T-cell (primary cell): ENCODE results near the gene SMC1B. TPM values are rescaled to one million over a fixed set of nuclear protein-coding genes. Genes with fewer than 3 reads are reported as not detected.

ENCODE experiments used
- ATAC-seq, 4 experiments: fragments of 200-7000 bp in 3 of 4; fragments of 150-1000 bp in 1 of 4; cut with Tn5 transposase; replicated peaks in 1 of 4; 1 replicate in 3 of 4; 2 replicates in 1 of 4; pipeline ENCODE4 v1.10.0; 2021; ENCODE audit warnings: moderate library complexity in 3 of 4, mild to moderate bottlenecking in 2 of 4, moderate number of reproducible peaks in 1 of 4
- CTCF ChIA-PET, 2 donors: fragments of 300-600 bp; sonication (Branson Sonifier 250); formaldehyde crosslinking; loops; one replicate each; lab custom pipeline; 2022; ENCODE audit warnings: antibody characterized with exemption in 2 of 2; lab: Charles Lee
- POLR2A ChIA-PET, 2 donors: fragments of 300-600 bp; sonication (Branson Sonifier 250); formaldehyde crosslinking; loops; one replicate each; lab custom pipeline; 2022; ENCODE audit warnings: antibody characterized with exemption in 2 of 2; lab: Charles Lee
- DNase-seq, 35 experiments: peaks; one replicate each; pipeline versions ENCODE4 v3.0.0 to v3.0.0-alpha.2; 2013 to 2023
- H3K27ac ChIP-seq: one replicate; pipeline ENCODE4 v1.5.1; 2013; ENCODE audit warnings: low read length
- H3K27me3 ChIP-seq, 2 experiments: replicated peaks in 1 of 2; 1 replicate in 1 of 2; 2 replicates in 1 of 2; pipeline versions ENCODE4 v1.6.1 to v1.7.0; 2013; ENCODE audit warnings: low read length in 1 of 2, mixed read lengths in 1 of 2; ENCODE audit not compliant: control insufficient read depth in 2 of 2, insufficient read depth in 2 of 2; ENCODE audit errors: extremely low read depth in 1 of 2
- H3K36me3 ChIP-seq, 2 donors: 1 replicate in 1 of 2; 2 replicates in 1 of 2; pipeline versions ENCODE4 v1.6.1 to v1.7.0; 2013; ENCODE audit warnings: low read length in 1 of 2; ENCODE audit not compliant: control insufficient read depth in 2 of 2, insufficient read depth in 1 of 2; ENCODE audit errors: extremely low read depth in 1 of 2
- H3K4me1 ChIP-seq, 2 experiments: 1 replicate in 1 of 2; 2 replicates in 1 of 2; pipeline versions ENCODE4 v1.6.1 to v1.7.0; 2013; ENCODE audit warnings: low read length in 2 of 2, mixed read lengths in 1 of 2; ENCODE audit not compliant: insufficient read depth in 2 of 2, control insufficient read depth in 1 of 2; ENCODE audit errors: extremely low read depth in 1 of 2
- H3K4me3 ChIP-seq, 2 donors: 1 replicate in 1 of 2; 2 replicates in 1 of 2; pipeline versions ENCODE4 v1.5.1 to v1.7.0; 2013; ENCODE audit warnings: mild to moderate bottlenecking in 2 of 2, low read length in 1 of 2, moderate library complexity in 1 of 2; ENCODE audit not compliant: control insufficient read depth in 1 of 2; ENCODE audit errors: extremely low read depth in 1 of 2
- H3K9me3 ChIP-seq: 2 replicates; pipeline ENCODE4 v1.7.0; 2013
- H3K27ac Mint-ChIP-seq, 2 donors: one replicate each; pipeline ENCODE4 v1.8.0; 2020 to 2021; ENCODE audit warnings: mild to moderate bottlenecking in 2 of 2, mixed read lengths in 2 of 2
- H3K27me3 Mint-ChIP-seq, 2 donors: one replicate each; pipeline ENCODE4 v1.8.0; 2021 to 2022; ENCODE audit warnings: mixed read lengths in 2 of 2
- H3K36me3 Mint-ChIP-seq: one replicate; pipeline ENCODE4 v1.8.0; 2021; ENCODE audit warnings: mixed read lengths
- H3K4me1 Mint-ChIP-seq, 3 donors: one replicate each; pipeline ENCODE4 v1.8.0; 2020 to 2022; ENCODE audit warnings: mixed read lengths in 3 of 3, mild to moderate bottlenecking in 1 of 3
- H3K4me3 Mint-ChIP-seq, 3 donors: one replicate each; pipeline ENCODE4 v1.8.0; 2020 to 2022; ENCODE audit warnings: mild to moderate bottlenecking in 3 of 3, mixed read lengths in 3 of 3, moderate library complexity in 3 of 3
- H3K9me3 Mint-ChIP-seq, 3 donors: one replicate each; pipeline ENCODE4 v1.8.0; 2020 to 2022; ENCODE audit warnings: mixed read lengths in 3 of 3
- WGBS: methylation state at CpG from one replicate; pipeline ENCODE4 v1.1.5; 2013; ENCODE audit warnings: missing lambda C conversion rate; ENCODE audit not compliant: insufficient coverage; 5-methylcytosine and 5-hydroxymethylcytosine counted together
- total RNA-seq, 35 experiments: library from RNA in 6 of 35; stranded (reverse) in 6 of 35; fragments of 120-200 nt in 1 of 35; gene quantifications; one replicate each; pipeline versions ENCODE4 v1.2.1 to v1.2.4 and lab custom pipeline; 2013 to 2026

The SMC1B gene
- total RNA-seq, 5 donors from 2014 or later (not counting 1 experiment from before 2014, with no cell fraction given): 0.06 to 0.12 (median 0.06) TPM; not detected in 2

- WGBS: 96% methylated on average over 8 of the region's 19 CpGs
- Mint-ChIP-seq H3K27me3 (no peaks in the 10 kb centered on the region), H3K27ac (peak overlapping the region; percentile 98 to 99), H3K4me1 (peaks cover 89 to 97% (median 94%) of the 10 kb centered on the region in 3 donors), H3K9me3 (no peaks in the 10 kb centered on the region), H3K36me3 (peaks cover 18% of the 10 kb centered on the region), H3K4me3 (peak overlapping the region; percentile 78 to 84 (median 80))
- Histone ChIP-seq H3K9me3 (no peaks in the 10 kb centered on the region), H3K27ac (peak overlapping the region; percentile 98), H3K4me3 (peak overlapping the region in 1 of 2 donors; percentile 40), H3K36me3 (peaks cover 0 to 6% of the 10 kb centered on the region in 2 donors), H3K27me3 (no peaks in the 10 kb centered on the region), H3K4me1 (peaks cover 16 to 69% of the 10 kb centered on the region in 2 experiments)
- ChIA-PET CTCF (no interaction called here), POLR2A (interaction anchor here (0.6 to 1.8 kb wide), 4 partner anchors 16 to 84 kb away, joined by 3 to 4 read pairs (median 3); partner anchors contain the start of gene UPK3A (in 1 of the 2))
- peak in 2 of 4 experiments; percentile 3 to 28 for ATAC-seq
- peak in 32 of 35 experiments; percentile 32 to 73 (median 58) for DNase-seq
Measured at GRCh38 chr22:45317551-45318167, 95.7 kb downstream of the SMC1B start.

DNA sequence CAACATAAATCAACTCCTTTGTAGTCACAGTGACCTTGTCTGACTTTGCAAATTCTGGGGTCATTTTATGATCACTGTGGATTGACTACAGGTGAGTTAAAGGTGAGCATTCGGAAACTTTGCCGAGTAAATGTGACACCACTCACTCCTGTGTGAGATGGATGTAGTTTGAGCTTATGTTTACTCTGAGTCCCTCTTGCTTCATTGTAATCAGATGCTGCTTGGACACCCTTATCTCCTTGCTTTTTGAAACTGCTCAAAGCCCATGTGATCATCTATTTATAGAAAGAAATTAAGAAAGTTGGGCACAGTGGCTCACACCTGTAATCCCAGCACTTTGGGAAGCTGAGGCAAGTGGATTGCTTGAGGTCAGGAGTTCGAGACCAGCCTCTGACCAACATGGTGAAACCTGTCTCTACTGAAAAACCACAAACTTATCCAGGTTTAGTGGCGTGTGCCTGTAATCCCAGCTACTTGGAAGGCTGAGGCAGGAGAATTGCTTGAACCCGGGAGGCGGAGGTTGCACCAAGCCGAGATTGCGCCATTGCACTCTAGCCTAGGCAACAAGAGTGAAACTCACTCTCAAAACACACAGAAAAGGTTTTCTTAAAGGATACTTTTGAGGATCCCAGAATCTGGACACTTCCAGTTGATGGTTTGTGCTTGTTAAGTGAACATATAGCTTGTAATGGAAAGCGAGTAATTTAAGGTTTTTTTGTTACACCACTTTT lies 96.4 kb downstream of the SMC1B start:
- Histone ChIP-seq H3K4me3 (no peak overlapping the region), H3K9me3 (no peaks in the 10 kb centered on the region), H3K27me3 (no peaks in the 10 kb centered on the region), H3K4me1 (peaks cover 16 to 72% of the 10 kb centered on the region in 2 experiments), H3K36me3 (no peaks in the 10 kb centered on the region), H3K27ac (peak overlapping the region; percentile 98)
- ChIA-PET POLR2A (interaction anchor here in 1 of 2 donors (0.6 to 1.8 kb wide), 2 partner anchors 18 to 32 kb away, joined by 3 to 4 read pairs; partner anchors contain the start of gene UPK3A), CTCF (no interaction called here)
- Mint-ChIP-seq H3K9me3 (no peaks in the 10 kb centered on the region), H3K27ac (peak overlapping the region; percentile 98 to 99), H3K36me3 (peaks cover 16% of the 10 kb centered on the region), H3K27me3 (no peaks in the 10 kb centered on the region), H3K4me1 (peaks cover 89 to 97% (median 95%) of the 10 kb centered on the region in 3 donors), H3K4me3 (peak overlapping the region in 1 of 3 donors; percentile 8)
- ATAC-seq: no peak
- WGBS: no CpG with 5 or more reads among the region's 9 CpGs
- no peak for DNase-seq

DNA sequence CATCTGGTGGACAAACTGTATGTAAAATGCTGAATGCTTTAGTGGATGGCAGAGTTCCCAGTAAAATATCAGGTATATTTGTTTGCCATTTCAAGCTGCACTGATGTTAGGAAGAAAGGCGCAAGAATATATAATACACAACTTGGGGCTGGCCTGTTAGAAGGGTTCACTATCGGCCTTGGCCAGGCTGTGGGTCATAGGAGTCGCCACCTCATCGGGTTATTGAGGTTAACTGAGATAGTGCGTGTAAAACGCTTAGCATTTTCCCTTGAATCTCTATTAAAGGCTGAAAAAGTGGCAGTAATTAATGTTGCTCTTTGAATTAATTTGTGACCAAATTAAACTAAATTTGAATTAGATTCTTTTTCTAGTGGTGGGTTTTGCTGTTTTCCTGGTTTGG lies 98.6 kb downstream of the SMC1B start:
- ATAC-seq (no peak), DNase-seq (no peak)
- Mint-ChIP-seq H3K36me3 (peaks cover 13% of the 10 kb centered on the region), H3K27ac (peak overlapping the region; percentile 98 to 99), H3K27me3 (no peaks in the 10 kb centered on the region), H3K4me3 (peak overlapping the region in 1 of 3 donors; percentile 12), H3K4me1 (peaks cover 84 to 92% (median 89%) of the 10 kb centered on the region in 3 donors), H3K9me3 (no peaks in the 10 kb centered on the region)
- peaks cover 15 to 69% of the 10 kb centered on the region in 2 experiments for H3K4me1 ChIP-seq
- WGBS: 100% methylated on average over 1 of the region's 6 CpGs
- H3K27ac ChIP-seq: no peak overlapping the region
- H3K36me3 ChIP-seq: no peaks in the 10 kb centered on the region
- CTCF ChIA-PET: no interaction called here
- H3K27me3 ChIP-seq: no peaks in the 10 kb centered on the region
- no peak overlapping the region for H3K4me3 ChIP-seq
- POLR2A ChIA-PET: interaction anchor here in 1 of 2 donors (0.7 kb wide), 1 partner anchor 11 kb away, joined by 3 read pairs; no protein-coding TSS in a partner anchor
- H3K9me3 ChIP-seq: no peaks in the 10 kb centered on the region

GRCh38 chr22:45314054-45314721 lies 99.2 kb downstream of the SMC1B start:
- H3K4me3 Mint-ChIP-seq: peak overlapping the region in 1 of 3 donors; percentile 12
- no peaks in the 10 kb centered on the region for H3K27me3 Mint-ChIP-seq
- CTCF ChIA-PET: no interaction called here
- no peaks in the 10 kb centered on the region for H3K9me3 Mint-ChIP-seq
- DNase-seq: no peak
- Histone ChIP-seq H3K9me3 (no peaks in the 10 kb centered on the region), H3K36me3 (no peaks in the 10 kb centered on the region), H3K27ac (no peak overlapping the region), H3K27me3 (no peaks in the 10 kb centered on the region), H3K4me1 (peaks cover 11 to 66% of the 10 kb centered on the region in 2 experiments), H3K4me3 (no peak overlapping the region)
- WGBS: 84% methylated on average over 5 of the region's 8 CpGs
- peak overlapping the region; percentile 65 to 98 for H3K27ac Mint-ChIP-seq
- POLR2A ChIA-PET: interaction anchor here in 1 of 2 donors (0.7 kb wide), 1 partner anchor 11 kb away, joined by 3 read pairs; no protein-coding TSS in a partner anchor
- peaks cover 13% of the 10 kb centered on the region for H3K36me3 Mint-ChIP-seq
- peaks cover 81 to 89% (median 86%) of the 10 kb centered on the region in 3 donors for H3K4me1 Mint-ChIP-seq
- ATAC-seq: no peak

- H3K27ac Mint-ChIP-seq: peak overlapping the region; percentile 40 to 60
- H3K9me3 Mint-ChIP-seq: no peaks in the 10 kb centered on the region
- H3K4me1 Mint-ChIP-seq: peaks cover 78 to 83% (median 81%) of the 10 kb centered on the region in 3 donors
- Histone ChIP-seq H3K4me3 (no peak overlapping the region), H3K27me3 (no peaks in the 10 kb centered on the region), H3K27ac (no peak overlapping the region), H3K4me1 (peaks cover 10 to 64% of the 10 kb centered on the region in 2 experiments), H3K36me3 (no peaks in the 10 kb centered on the region), H3K9me3 (no peaks in the 10 kb centered on the region)
- H3K27me3 Mint-ChIP-seq: no peaks in the 10 kb centered on the region
- ChIA-PET POLR2A (interaction anchor here in 1 of 2 donors (0.6 to 0.7 kb wide), 2 partner anchors 148 to 320 kb away, joined by 5 to 8 read pairs; no protein-coding TSS in a partner anchor), CTCF (no interaction called here)
- WGBS: 100% methylated on average over 2 of the region's 4 CpGs
- H3K36me3 Mint-ChIP-seq: peaks cover 13% of the 10 kb centered on the region
- DNase-seq (no peak), ATAC-seq (no peak)
- peak overlapping the region in 1 of 3 donors; percentile 35 for H3K4me3 Mint-ChIP-seq
Measured at GRCh38 chr22:45312856-45313255, 100.5 kb downstream of the SMC1B start.
